ENCODE data around the gene ANKRD44.

Gene ANKRD44

GRCh38 chr2:197258580-197258979 lies 52.0 kb downstream of the ANKRD44 start:
- Histone ChIP-seq H3K27me3 (ENCODE audit: control insufficient read depth, insufficient read depth, low read length) (no peaks in the 10 kb centered on the region), H3K36me3 (ENCODE audit: control insufficient read depth, insufficient read depth, low read length) (no peaks in the 10 kb centered on the region), H3K27ac (ENCODE audit: low read depth, low read length) (no peak overlapping the region), H3K4me3 (ENCODE audit: low read depth, low read length) (no peak overlapping the region), H3K9ac (ENCODE audit: low read length) (no peak overlapping the region), H3K9me3 (ENCODE audit: control insufficient read depth, insufficient read depth, low read depth, low read length) (no peaks in the 10 kb centered on the region), H3K4me1 (ENCODE audit: control insufficient read depth, insufficient read depth, low read length) (no peaks in the 10 kb centered on the region; the same call in 1 of the 2 replicates)

DNA sequence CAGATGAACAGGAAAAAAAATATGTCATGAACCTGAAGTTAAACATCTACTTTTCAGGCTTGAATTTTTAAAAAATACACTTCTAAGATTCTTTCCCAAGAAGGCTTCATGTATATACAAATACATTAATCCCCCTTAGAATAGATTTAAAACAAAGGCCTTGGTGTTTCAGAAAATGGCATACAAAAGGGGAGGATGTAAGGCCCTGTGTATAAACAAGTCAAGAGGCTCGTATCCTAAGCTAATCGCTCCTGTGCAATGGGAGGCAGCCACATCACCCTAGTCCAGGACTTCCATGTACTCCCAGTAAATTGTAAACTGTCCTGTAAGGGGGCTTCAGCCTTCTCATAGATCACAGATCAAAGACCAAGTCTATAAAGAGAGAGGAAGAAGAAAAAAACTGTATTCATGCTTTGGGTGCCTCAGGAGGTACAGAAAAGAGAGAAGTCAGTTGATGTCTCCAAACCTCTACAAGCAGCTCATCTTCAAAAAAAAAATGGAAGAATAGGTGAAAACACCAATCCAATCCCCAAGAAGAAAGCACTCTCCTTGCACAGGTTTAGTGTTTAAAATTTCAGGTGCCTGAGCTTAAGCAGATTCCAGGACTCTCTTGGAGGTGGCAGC lies 53.9 kb downstream of the ANKRD44 start:
- Histone ChIP-seq H3K36me3 (ENCODE audit: control insufficient read depth, insufficient read depth, low read length) (no peaks in the 10 kb centered on the region), H3K27me3 (ENCODE audit: control insufficient read depth, insufficient read depth, low read length) (no peaks in the 10 kb centered on the region), H3K9ac (ENCODE audit: low read length) (no peak overlapping the region), H3K4me1 (ENCODE audit: control insufficient read depth, insufficient read depth, low read length) (no peaks in the 10 kb centered on the region; the same call in 1 of the 2 replicates), H3K4me3 (ENCODE audit: low read depth, low read length) (no peak overlapping the region), H3K27ac (ENCODE audit: low read depth, low read length) (no peak overlapping the region), H3K9me3 (ENCODE audit: control insufficient read depth, insufficient read depth, low read depth, low read length) (no peaks in the 10 kb centered on the region)

GRCh38 chr2:197256021-197256420 lies 54.6 kb downstream of the ANKRD44 start:
- H3K9ac ChIP-seq (ENCODE audit: low read length), result no peak overlapping the region
- no peak overlapping the region for H3K27ac ChIP-seq (ENCODE audit: low read depth, low read length)
- H3K9me3 ChIP-seq (ENCODE audit: control insufficient read depth, insufficient read depth, low read depth, low read length), result no peaks in the 10 kb centered on the region

DNA sequence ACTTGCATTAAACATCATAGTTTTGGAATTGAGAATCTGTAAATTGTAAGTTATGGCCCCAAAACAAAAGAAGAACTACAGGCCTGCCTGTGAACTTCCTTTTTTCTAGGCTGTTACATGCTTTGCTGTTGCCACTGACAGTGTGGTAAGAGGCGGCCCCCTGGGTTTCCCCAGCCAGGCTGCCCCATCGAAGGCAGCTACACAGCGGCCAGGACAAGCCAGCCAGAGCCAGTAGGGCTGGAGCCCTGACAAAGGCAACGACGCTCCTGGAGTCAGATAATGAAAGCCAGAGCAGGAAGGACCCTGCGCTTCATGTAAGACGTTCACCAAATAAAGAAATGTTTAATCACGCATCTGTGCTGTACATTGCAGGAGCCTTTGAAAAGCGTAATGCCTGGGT lies 55.0 kb downstream of the ANKRD44 start:
- Histone ChIP-seq H3K36me3 (ENCODE audit: control insufficient read depth, insufficient read depth, low read length) (no peaks in the 10 kb centered on the region), H3K27me3 (ENCODE audit: control insufficient read depth, insufficient read depth, low read length) (no peaks in the 10 kb centered on the region), H3K9me3 (ENCODE audit: control insufficient read depth, insufficient read depth, low read depth, low read length) (no peaks in the 10 kb centered on the region), H3K4me1 (ENCODE audit: control insufficient read depth, insufficient read depth, low read length) (no peaks in the 10 kb centered on the region; the same call in 1 of the 2 replicates), H3K27ac (ENCODE audit: low read depth, low read length) (no peak overlapping the region), H3K4me3 (ENCODE audit: low read depth, low read length) (no peak overlapping the region), H3K9ac (ENCODE audit: low read length) (no peak overlapping the region)

More at GRCh38 chr2:197256021-197256420, 54.6 kb downstream of the ANKRD44 start:
- Histone ChIP-seq H3K4me3 (ENCODE audit: low read depth, low read length) (no peak overlapping the region), H3K36me3 (ENCODE audit: control insufficient read depth, insufficient read depth, low read length) (no peaks in the 10 kb centered on the region), H3K27me3 (ENCODE audit: control insufficient read depth, insufficient read depth, low read length) (no peaks in the 10 kb centered on the region), H3K4me1 (ENCODE audit: control insufficient read depth, insufficient read depth, low read length) (no peaks in the 10 kb centered on the region; the same call in 1 of the 2 replicates)

DNA sequence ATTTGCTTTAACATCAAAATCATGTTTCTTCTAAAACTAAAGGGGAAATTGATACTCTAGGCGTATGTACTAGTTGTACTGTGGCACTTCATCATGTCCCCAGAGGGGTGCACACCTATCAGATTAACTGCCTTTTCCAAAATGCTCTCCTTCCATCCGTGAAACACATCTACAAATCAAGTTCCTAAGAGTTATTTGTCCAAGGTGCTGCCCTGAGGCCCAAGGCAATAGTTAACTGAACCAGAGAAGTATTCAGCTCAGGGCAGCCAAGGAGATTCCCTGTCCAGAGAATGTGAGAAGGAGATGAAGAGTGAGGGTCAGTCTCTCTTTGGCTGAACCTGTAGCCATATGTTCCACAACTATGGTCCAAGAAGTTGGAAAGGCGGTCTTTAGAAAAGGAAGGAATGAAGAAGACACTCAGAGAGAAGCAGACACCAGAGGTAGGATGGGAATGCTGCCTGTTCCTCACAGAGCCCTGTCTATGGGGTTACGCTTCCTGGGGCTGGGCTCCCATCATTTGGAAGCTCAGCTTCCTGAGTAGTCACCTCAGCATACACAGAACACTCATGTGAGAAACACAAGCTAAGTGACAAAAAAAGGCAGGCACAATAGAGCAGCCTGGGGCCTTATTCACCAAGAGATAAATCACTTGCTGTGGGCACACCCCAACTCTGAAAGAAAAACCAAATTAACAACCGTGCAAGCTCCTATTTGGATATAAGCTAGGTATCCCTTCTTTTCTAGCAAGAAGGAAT lies 55.6 kb downstream of the ANKRD44 start:
- no peaks in the 10 kb centered on the region for H3K27me3 ChIP-seq (ENCODE audit: control insufficient read depth, insufficient read depth, low read length)
- H3K36me3 ChIP-seq (ENCODE audit: control insufficient read depth, insufficient read depth, low read length), result no peaks in the 10 kb centered on the region
- no peak overlapping the region for H3K4me3 ChIP-seq (ENCODE audit: low read depth, low read length)
- no peaks in the 10 kb centered on the region; the same call in 1 of the 2 replicates for H3K4me1 ChIP-seq (ENCODE audit: control insufficient read depth, insufficient read depth, low read length)
- no peaks in the 10 kb centered on the region for H3K9me3 ChIP-seq (ENCODE audit: control insufficient read depth, insufficient read depth, low read depth, low read length)
- H3K9ac ChIP-seq (ENCODE audit: low read length), result no peak overlapping the region
- no peak overlapping the region for H3K27ac ChIP-seq (ENCODE audit: low read depth, low read length)

DNA sequence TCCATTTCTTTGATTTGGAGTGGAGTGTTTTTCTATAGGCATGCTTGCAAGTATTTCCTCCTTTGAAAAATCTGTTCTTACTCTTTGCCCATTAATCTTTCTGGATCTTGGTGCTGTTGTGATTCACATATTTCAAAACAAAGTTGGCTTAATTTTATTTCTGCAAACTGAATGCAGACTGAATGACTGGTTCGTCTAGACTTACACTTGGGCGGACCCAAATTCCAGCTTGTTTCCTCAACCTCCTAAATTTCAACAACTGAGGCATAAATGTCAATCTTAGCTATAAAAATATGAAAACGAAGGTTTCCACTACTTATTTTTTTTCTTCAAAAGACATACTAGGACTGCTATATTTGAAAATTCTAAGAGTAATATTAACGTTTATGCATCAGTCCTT lies 59.0 kb downstream of the ANKRD44 start:
- Histone ChIP-seq H3K27me3 (ENCODE audit: control insufficient read depth, insufficient read depth, low read length) (no peaks in the 10 kb centered on the region), H3K9me3 (ENCODE audit: control insufficient read depth, insufficient read depth, low read depth, low read length) (no peaks in the 10 kb centered on the region), H3K36me3 (ENCODE audit: control insufficient read depth, insufficient read depth, low read length) (no peaks in the 10 kb centered on the region), H3K4me1 (ENCODE audit: control insufficient read depth, insufficient read depth, low read length) (no peaks in the 10 kb centered on the region; the same call in 1 of the 2 replicates), H3K9ac (ENCODE audit: low read length) (no peak overlapping the region), H3K27ac (ENCODE audit: low read depth, low read length) (no peak overlapping the region), H3K4me3 (ENCODE audit: low read depth, low read length) (no peak overlapping the region)

DNA sequence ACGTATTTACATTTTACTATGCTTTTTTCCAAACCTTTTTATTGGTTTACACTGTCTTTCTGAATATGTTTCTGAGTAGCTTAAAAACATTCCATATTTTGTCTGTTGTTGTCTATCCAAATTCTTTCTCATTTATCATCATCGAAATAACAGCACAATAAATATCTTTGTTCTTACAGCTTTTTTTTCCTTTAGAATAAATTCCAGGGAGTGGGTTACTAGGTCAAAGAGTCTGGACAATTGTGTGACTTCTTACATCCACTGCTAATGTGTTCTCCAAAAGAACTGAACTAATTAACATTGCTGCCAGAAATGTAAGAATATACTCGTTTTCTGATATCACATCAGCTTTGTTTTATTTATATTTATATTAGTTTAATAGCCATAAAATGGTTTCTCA lies 59.4 kb downstream of the ANKRD44 start:
- no peaks in the 10 kb centered on the region; the same call in 1 of the 2 replicates for H3K4me1 ChIP-seq (ENCODE audit: control insufficient read depth, insufficient read depth, low read length)
- H3K27me3 ChIP-seq (ENCODE audit: control insufficient read depth, insufficient read depth, low read length), result no peaks in the 10 kb centered on the region
- H3K9me3 ChIP-seq (ENCODE audit: control insufficient read depth, insufficient read depth, low read depth, low read length), result no peaks in the 10 kb centered on the region
- H3K27ac ChIP-seq (ENCODE audit: low read depth, low read length), result no peak overlapping the region
- no peak overlapping the region for H3K4me3 ChIP-seq (ENCODE audit: low read depth, low read length)
- no peaks in the 10 kb centered on the region for H3K36me3 ChIP-seq (ENCODE audit: control insufficient read depth, insufficient read depth, low read length)
- no peak overlapping the region for H3K9ac ChIP-seq (ENCODE audit: low read length)

- no peak overlapping the region for H3K9ac ChIP-seq (ENCODE audit: low read length)
- H3K27me3 ChIP-seq (ENCODE audit: control insufficient read depth, insufficient read depth, low read length), result no peaks in the 10 kb centered on the region
- H3K4me3 ChIP-seq (ENCODE audit: low read depth, low read length), result no peak overlapping the region
- H3K36me3 ChIP-seq (ENCODE audit: control insufficient read depth, insufficient read depth, low read length), result no peaks in the 10 kb centered on the region
- H3K4me1 ChIP-seq (ENCODE audit: control insufficient read depth, insufficient read depth, low read length), result no peaks in the 10 kb centered on the region; the same call in 1 of the 2 replicates
- H3K9me3 ChIP-seq (ENCODE audit: control insufficient read depth, insufficient read depth, low read depth, low read length), result no peaks in the 10 kb centered on the region
- no peak overlapping the region for H3K27ac ChIP-seq (ENCODE audit: low read depth, low read length)
Observed at GRCh38 chr2:197250084-197250397, 60.5 kb downstream of the ANKRD44 start.

DNA sequence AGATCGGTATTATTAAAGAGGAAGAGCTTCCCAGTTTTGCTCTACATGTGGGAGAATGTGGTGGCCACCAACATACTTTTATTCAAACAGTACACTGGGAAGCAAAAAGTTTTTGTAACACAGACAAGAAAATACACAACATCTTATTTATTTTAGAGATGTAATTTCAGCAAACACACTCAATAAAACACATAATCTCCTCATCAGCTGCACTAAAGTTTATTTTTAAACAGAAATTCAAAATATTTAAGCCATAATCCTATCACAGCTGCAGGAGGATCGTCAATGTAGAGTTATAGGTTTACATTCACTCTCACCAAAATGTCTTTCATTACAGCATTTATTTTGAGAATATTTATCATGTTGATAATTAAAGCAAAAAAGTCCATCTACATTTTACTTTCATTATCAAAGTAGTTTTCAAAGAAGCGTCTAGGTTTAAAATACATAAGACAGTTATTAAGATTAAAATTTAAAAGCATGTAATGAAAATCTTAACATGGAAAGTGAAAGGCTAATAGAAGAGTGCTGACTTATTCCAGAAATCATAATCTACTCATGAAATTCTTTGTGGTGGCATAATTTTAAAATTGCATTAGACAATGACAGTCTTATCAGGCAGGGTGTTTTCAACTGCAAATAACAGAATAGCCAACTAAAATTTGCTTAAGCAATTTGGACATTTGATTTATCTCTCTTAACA lies 61.0 kb downstream of the ANKRD44 start:
- H3K27me3 ChIP-seq (ENCODE audit: control insufficient read depth, insufficient read depth, low read length), result no peaks in the 10 kb centered on the region
- no peaks in the 10 kb centered on the region for H3K9me3 ChIP-seq (ENCODE audit: control insufficient read depth, insufficient read depth, low read depth, low read length)
- no peak overlapping the region for H3K4me3 ChIP-seq (ENCODE audit: low read depth, low read length)
- H3K4me1 ChIP-seq (ENCODE audit: control insufficient read depth, insufficient read depth, low read length), result no peaks in the 10 kb centered on the region
- no peak overlapping the region for H3K9ac ChIP-seq (ENCODE audit: low read length)
- no peak overlapping the region for H3K27ac ChIP-seq (ENCODE audit: low read depth, low read length)
- no peaks in the 10 kb centered on the region for H3K36me3 ChIP-seq (ENCODE audit: control insufficient read depth, insufficient read depth, low read length)

GRCh38 chr2:197248623-197249022 lies 62.0 kb downstream of the ANKRD44 start:
- H3K27ac ChIP-seq (ENCODE audit: low read depth, low read length), result no peak overlapping the region

GRCh38 chr2:197248001-197248401 lies 62.6 kb downstream of the ANKRD44 start:
- Histone ChIP-seq H3K27ac (ENCODE audit: low read depth, low read length) (no peak overlapping the region), H3K4me3 (ENCODE audit: low read depth, low read length) (no peak overlapping the region), H3K9ac (ENCODE audit: low read length) (no peak overlapping the region), H3K9me3 (ENCODE audit: control insufficient read depth, insufficient read depth, low read depth, low read length) (no peaks in the 10 kb centered on the region), H3K4me1 (ENCODE audit: control insufficient read depth, insufficient read depth, low read length) (no peaks in the 10 kb centered on the region), H3K36me3 (ENCODE audit: control insufficient read depth, insufficient read depth, low read length) (no peaks in the 10 kb centered on the region), H3K27me3 (ENCODE audit: control insufficient read depth, insufficient read depth, low read length) (no peaks in the 10 kb centered on the region)

More at GRCh38 chr2:197248623-197249022, 62.0 kb downstream of the ANKRD44 start:
- H3K4me1 ChIP-seq (ENCODE audit: control insufficient read depth, insufficient read depth, low read length), result no peaks in the 10 kb centered on the region
- no peak overlapping the region for H3K4me3 ChIP-seq (ENCODE audit: low read depth, low read length)
- H3K36me3 ChIP-seq (ENCODE audit: control insufficient read depth, insufficient read depth, low read length), result no peaks in the 10 kb centered on the region
- H3K27me3 ChIP-seq (ENCODE audit: control insufficient read depth, insufficient read depth, low read length), result no peaks in the 10 kb centered on the region
- no peaks in the 10 kb centered on the region for H3K9me3 ChIP-seq (ENCODE audit: control insufficient read depth, insufficient read depth, low read depth, low read length)
- H3K9ac ChIP-seq (ENCODE audit: low read length), result no peak overlapping the region

All from HUES6 (cell line).